OCI-LY7 (cell line): ENCODE measurements around the gene IL24.

Experiments
- CTCF ChIP-seq: fragments of 200-600 bp; sonication (generic); conservative IDR thresholded peaks from 2 replicates; pipeline ENCODE4 v1.5.1; 2014; ENCODE audit warnings: mild to moderate bottlenecking, antibody characterized with exemption, low read length, moderate library complexity, mixed read lengths
- EZH2phosphoT487 ChIP-seq: fragments of 200-600 bp; sonication (generic); IDR thresholded peaks from 2 replicates; pipeline ENCODE4 v1.6.1; 2018; ENCODE audit warnings: low read depth, borderline replicate concordance, mild to moderate bottlenecking, mixed run types, antibody characterized with exemption, low read length, moderate library complexity, mixed read lengths

GRCh38 chr1:206887701-206888100 lies 9.5 kb upstream of the IL24 start:
- TF ChIP-seq CTCF (no peak), EZH2phosphoT487 (no peak)
